Measurements from ENCODE around the gene FBXO9.

FBXO9 gene

GRCh38 chr6:53148684-53149083 lies 83.5 kb downstream of the FBXO9 start, which contains the start of gene GCM1:
Gene GCM1 (minus strand): TSS chr6:53148841. CDS start chr6:53145632, 3,209 bp downstream.
- no peak for DNase-seq
- TF ChIP-seq POLR2A (IDR thresholded peaks at IDR 0.05; ENCODE audit: low read length) (no peak), GATA1 (IDR thresholded peaks at IDR 0.05; ENCODE audit: low read depth, low read length) (no peak)

Data from erythroblast (primary cell).